Measurements from ENCODE around the gene CEP128. TPM values are rescaled to one million over a fixed set of nuclear protein-coding genes. Genes with fewer than 3 reads are reported as not detected.

CEP128 gene
- total RNA-seq, 1 experiment from 2014 or later = 12.0 TPM

DNA sequence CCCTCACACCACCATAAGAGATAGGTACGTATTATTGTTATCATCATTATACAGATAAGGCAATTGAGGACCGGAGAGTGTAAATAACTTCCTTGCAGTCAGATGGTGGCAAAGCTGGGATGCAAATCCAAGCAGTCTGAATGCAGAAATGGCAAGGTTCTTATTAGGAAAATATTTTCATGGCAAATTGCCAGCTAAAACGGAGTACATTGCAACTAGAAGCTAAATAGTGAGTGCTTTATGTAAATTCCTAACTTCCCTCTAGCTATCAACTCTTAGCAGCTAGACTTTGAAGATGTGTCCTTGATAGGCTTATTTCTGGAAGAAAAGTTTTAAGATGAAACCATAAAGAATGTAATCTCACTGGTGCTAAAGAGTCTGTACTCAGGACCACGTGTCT, 406.4 kb downstream of the CEP128 start:
- Mint-ChIP-seq H3K4me1 (no peaks in the 10 kb centered on the region), H3K27me3 (ENCODE audit: low read depth) (no peaks in the 10 kb centered on the region), H3K27ac (no peak overlapping the region), H3K4me3 (no peak overlapping the region), H3K9me3 (peaks cover 16% of the 10 kb centered on the region), H3K36me3 (peaks cover 13% of the 10 kb centered on the region)
- POLR2A ChIA-PET = no interaction called here
- TF ChIP-seq NR1H2 (CRISPR knock-in tag; IDR thresholded peaks at IDR 0.05) (no peak), OVOL2 (CRISPR knock-in tag; IDR thresholded peaks at IDR 0.05; ENCODE audit: borderline replicate concordance) (no peak), E2F5 (CRISPR knock-in tag; IDR thresholded peaks at IDR 0.05) (no peak), RELA (CRISPR knock-in tag; IDR thresholded peaks at IDR 0.05; ENCODE audit: borderline replicate concordance) (no peak), E2F1 (CRISPR knock-in tag; IDR thresholded peaks at IDR 0.05) (no peak), NR3C1 (CRISPR knock-in tag; conservative IDR thresholded peaks at IDR 0.05; ENCODE audit: low read depth) (no peak), ZSCAN18 (CRISPR knock-in tag; IDR thresholded peaks at IDR 0.05) (no peak), ATF3 (CRISPR knock-in tag; conservative IDR thresholded peaks at IDR 0.05) (no peak), IRF1 (CRISPR knock-in tag; IDR thresholded peaks at IDR 0.05) (no peak), GRHL2 (CRISPR knock-in tag; IDR thresholded peaks at IDR 0.05; ENCODE audit: insufficient replicate concordance, severe bottlenecking) (no peak), ATF1 (CRISPR knock-in tag; IDR thresholded peaks at IDR 0.05) (no peak), HMGXB4 (CRISPR knock-in tag; IDR thresholded peaks at IDR 0.05) (no peak), GTF2I (CRISPR knock-in tag; conservative IDR thresholded peaks at IDR 0.05) (no peak), IRF2 (CRISPR knock-in tag; IDR thresholded peaks at IDR 0.05; ENCODE audit: borderline replicate concordance, low read depth) (no peak), MAX (CRISPR knock-in tag; IDR thresholded peaks at IDR 0.05) (no peak), GABPB1 (CRISPR knock-in tag; IDR thresholded peaks at IDR 0.05) (no peak), KAT7 (CRISPR knock-in tag; IDR thresholded peaks at IDR 0.05; ENCODE audit: borderline replicate concordance) (no peak)
- TF ChIP-seq, protein P1, sequence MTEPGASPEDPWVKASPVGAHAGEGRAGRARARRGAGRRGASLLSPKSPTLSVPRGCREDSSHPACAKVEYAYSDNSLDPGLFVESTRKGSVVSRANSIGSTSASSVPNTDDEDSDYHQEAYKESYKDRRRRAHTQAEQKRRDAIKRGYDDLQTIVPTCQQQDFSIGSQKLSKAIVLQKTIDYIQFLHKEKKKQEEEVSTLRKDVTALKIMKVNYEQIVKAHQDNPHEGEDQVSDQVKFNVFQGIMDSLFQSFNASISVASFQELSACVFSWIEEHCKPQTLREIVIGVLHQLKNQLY (CRISPR knock-in tag; IDR thresholded peaks at IDR 0.05) = no peak
- CTCF ChIA-PET = no interaction called here
- ATAC-seq (no peak), DNase-seq (ENCODE audit: low spot score) (no peak)

- ChIA-PET POLR2A (no interaction called here), CTCF (no interaction called here)
- H3K4me1 Mint-ChIP-seq = no peaks in the 10 kb centered on the region
- DNase-seq (ENCODE audit: low spot score) (no peak), ATAC-seq (no peak)
- no peak overlapping the region for H3K27ac Mint-ChIP-seq
- no peaks in the 10 kb centered on the region for H3K36me3 Mint-ChIP-seq
- no peak overlapping the region for H3K4me3 Mint-ChIP-seq
- no peaks in the 10 kb centered on the region for H3K27me3 Mint-ChIP-seq (ENCODE audit: low read depth)
- no peaks in the 10 kb centered on the region for H3K9me3 Mint-ChIP-seq
- TF ChIP-seq, protein P2, sequence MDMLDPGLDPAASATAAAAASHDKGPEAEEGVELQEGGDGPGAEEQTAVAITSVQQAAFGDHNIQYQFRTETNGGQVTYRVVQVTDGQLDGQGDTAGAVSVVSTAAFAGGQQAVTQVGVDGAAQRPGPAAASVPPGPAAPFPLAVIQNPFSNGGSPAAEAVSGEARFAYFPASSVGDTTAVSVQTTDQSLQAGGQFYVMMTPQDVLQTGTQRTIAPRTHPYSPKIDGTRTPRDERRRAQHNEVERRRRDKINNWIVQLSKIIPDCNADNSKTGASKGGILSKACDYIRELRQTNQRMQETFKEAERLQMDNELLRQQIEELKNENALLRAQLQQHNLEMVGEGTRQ (CRISPR knock-in tag; IDR thresholded peaks at IDR 0.05) = no peak
- no peak for TF ChIP-seq NR3C1 (CRISPR knock-in tag; conservative IDR thresholded peaks at IDR 0.05; ENCODE audit: low read depth)
- TF ChIP-seq FOXK1 (CRISPR knock-in tag; IDR thresholded peaks at IDR 0.05) = no peak
- TF ChIP-seq JUN (CRISPR knock-in tag; IDR thresholded peaks at IDR 0.05) = no peak
- TF ChIP-seq, protein P3, sequence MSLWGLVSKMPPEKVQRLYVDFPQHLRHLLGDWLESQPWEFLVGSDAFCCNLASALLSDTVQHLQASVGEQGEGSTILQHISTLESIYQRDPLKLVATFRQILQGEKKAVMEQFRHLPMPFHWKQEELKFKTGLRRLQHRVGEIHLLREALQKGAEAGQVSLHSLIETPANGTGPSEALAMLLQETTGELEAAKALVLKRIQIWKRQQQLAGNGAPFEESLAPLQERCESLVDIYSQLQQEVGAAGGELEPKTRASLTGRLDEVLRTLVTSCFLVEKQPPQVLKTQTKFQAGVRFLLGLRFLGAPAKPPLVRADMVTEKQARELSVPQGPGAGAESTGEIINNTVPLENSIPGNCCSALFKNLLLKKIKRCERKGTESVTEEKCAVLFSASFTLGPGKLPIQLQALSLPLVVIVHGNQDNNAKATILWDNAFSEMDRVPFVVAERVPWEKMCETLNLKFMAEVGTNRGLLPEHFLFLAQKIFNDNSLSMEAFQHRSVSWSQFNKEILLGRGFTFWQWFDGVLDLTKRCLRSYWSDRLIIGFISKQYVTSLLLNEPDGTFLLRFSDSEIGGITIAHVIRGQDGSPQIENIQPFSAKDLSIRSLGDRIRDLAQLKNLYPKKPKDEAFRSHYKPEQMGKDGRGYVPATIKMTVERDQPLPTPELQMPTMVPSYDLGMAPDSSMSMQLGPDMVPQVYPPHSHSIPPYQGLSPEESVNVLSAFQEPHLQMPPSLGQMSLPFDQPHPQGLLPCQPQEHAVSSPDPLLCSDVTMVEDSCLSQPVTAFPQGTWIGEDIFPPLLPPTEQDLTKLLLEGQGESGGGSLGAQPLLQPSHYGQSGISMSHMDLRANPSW (CRISPR knock-in tag; conservative IDR thresholded peaks at IDR 0.05; ENCODE audit: low read depth) = no peak
- no peak for TF ChIP-seq SOX15 (CRISPR knock-in tag; IDR thresholded peaks at IDR 0.05)
Measured at GRCh38 chr14:80523518-80524117, 417.9 kb downstream of the CEP128 start.

Measured in WTC11 (cell line).